IPS-20b (cell line): ENCODE results near the gene FAM13C.

Experiments used
- H3K27ac ChIP-seq: one replicate; pipeline ENCODE4 v1.5.1; 2013; ENCODE audit warnings: low read length
- H3K27me3 ChIP-seq: 2 replicates; pipeline ENCODE4 v1.6.1; 2013; ENCODE audit warnings: mild to moderate bottlenecking, low read length, inconsistent platforms; ENCODE audit not compliant: insufficient read depth
- H3K36me3 ChIP-seq: 2 replicates; pipeline ENCODE4 v1.6.1; 2013; ENCODE audit warnings: low read depth, mild to moderate bottlenecking, inconsistent platforms, low read length, moderate library complexity; ENCODE audit not compliant: insufficient read depth
- H3K4me1 ChIP-seq: 2 replicates; pipeline ENCODE4 v1.6.1; 2013; ENCODE audit warnings: mild to moderate bottlenecking, control low read depth, inconsistent platforms, low read length, moderate library complexity; ENCODE audit not compliant: insufficient read depth
- H3K4me3 ChIP-seq: 2 replicates; pipeline ENCODE4 v1.5.1; 2013; ENCODE audit warnings: mild to moderate bottlenecking, low read length, inconsistent platforms
- H3K9ac ChIP-seq: 2 replicates; pipeline ENCODE4 v1.6.1; 2013; ENCODE audit warnings: low read depth, mild to moderate bottlenecking, inconsistent platforms, low read length, moderate library complexity
- H3K9me3 ChIP-seq: 2 replicates; pipeline ENCODE4 v1.6.1; 2013; ENCODE audit warnings: mild to moderate bottlenecking, low read depth, low read length, inconsistent platforms; ENCODE audit not compliant: insufficient read depth

Gene FAM13C

DNA sequence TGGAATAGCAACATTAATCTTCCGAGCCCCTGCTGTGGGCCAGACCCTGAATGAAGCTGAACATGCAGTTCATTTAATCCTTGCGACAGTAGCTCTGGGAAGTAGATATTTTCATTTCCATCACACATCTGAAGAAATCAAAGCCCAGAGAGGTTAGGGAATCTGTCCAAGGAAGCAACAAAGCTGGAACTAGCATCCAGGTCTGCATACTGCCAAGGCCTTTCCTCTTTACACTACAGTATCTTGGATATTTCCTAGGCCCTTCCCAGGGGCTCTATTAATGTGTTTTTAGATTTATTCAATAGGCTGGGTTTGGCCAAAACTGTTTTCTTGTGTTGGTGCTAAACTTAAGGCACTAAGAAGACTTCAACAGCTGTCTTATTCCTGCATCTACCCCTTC, 48.1 kb downstream of the FAM13C start:
- Histone ChIP-seq H3K4me3 (no peak overlapping the region), H3K27ac (no peak overlapping the region), H3K27me3 (no peaks in the 10 kb centered on the region), H3K36me3 (no peaks in the 10 kb centered on the region), H3K9ac (no peak overlapping the region), H3K4me1 (no peaks in the 10 kb centered on the region), H3K9me3 (no peaks in the 10 kb centered on the region)

DNA sequence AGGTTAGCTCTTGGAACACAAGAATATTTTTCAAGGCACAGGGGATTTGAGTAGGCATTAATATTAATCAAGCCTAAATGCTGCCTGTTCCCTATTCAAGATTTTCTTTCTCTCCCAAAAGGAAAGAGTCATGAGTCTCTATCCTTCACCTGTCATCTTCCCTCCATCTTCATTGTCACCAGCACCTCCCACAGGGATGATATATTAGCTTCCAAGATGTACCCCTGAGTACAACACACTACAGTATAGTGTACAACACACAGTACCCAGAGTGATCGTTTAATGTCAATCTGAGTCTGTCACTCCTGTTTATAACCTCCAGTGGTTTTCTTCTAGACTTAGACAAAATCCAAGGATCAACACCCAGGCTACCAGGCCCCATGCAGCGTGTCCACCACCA, 50.1 kb downstream of the FAM13C start:
- H3K9ac ChIP-seq, result no peak overlapping the region

DNA sequence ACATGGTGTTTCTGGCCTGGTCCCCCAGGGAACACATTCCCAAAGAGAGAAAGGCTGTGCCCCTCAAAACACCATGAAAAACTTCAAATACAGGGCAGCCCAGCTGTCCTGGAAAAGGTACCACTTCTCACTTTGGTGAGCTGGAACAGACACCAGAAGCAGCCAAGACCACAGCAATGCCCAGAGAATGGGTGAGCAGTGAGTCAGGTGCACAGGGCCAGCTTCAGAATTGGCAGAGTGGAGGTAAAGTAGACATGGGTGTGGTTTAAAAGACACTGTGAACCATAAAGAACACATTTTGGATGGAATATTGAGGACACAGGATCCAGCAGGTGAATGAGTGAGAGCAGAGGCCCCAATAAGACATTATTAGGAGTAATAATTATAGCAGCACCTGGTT, 51.3 kb downstream of the FAM13C start:
- Histone ChIP-seq H3K9ac (no peak overlapping the region), H3K9me3 (no peaks in the 10 kb centered on the region), H3K27me3 (no peaks in the 10 kb centered on the region)

More for the DNA sequence above, 50.1 kb downstream of the FAM13C start:
- Histone ChIP-seq H3K27ac (no peak overlapping the region), H3K27me3 (no peaks in the 10 kb centered on the region), H3K4me3 (no peak overlapping the region), H3K9me3 (no peaks in the 10 kb centered on the region), H3K4me1 (no peaks in the 10 kb centered on the region), H3K36me3 (no peaks in the 10 kb centered on the region)

DNA sequence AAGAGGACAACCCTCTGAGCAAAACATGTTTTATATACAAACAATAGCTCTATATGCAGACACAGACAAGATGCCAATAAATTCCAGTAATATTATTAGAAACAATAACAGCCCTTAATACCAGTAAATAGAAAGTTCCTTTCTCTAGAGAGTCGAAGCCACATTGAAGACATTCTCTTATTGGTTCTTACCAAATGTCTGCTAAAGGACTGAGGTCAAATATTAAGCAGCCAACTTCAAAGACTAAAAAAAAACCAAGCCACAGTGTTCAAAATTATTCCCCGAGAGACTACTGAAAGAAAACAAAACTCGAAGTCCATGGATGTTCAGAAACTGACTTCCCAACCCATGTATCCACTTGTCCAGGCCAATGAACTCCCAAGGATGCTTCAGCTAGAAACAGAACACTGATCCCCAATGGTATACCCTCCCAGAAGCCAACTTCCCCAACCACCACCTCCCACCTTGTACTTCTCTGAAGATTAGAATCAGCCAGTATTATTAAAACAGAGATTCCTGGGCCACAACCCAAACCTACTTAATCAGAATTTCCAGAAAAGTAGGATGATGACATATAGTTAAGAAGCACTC, 51.9 kb downstream of the FAM13C start:
- no peak overlapping the region for H3K4me3 ChIP-seq
- no peaks in the 10 kb centered on the region for H3K36me3 ChIP-seq
- no peaks in the 10 kb centered on the region for H3K4me1 ChIP-seq
- no peaks in the 10 kb centered on the region for H3K9me3 ChIP-seq
- no peaks in the 10 kb centered on the region for H3K27me3 ChIP-seq
- H3K9ac ChIP-seq, result no peak overlapping the region
- H3K27ac ChIP-seq, result no peak overlapping the region

More for the DNA sequence above, 51.3 kb downstream of the FAM13C start:
- H3K4me3 ChIP-seq, result no peak overlapping the region
- no peaks in the 10 kb centered on the region for H3K4me1 ChIP-seq
- H3K27ac ChIP-seq, result no peak overlapping the region
- no peaks in the 10 kb centered on the region for H3K36me3 ChIP-seq

DNA sequence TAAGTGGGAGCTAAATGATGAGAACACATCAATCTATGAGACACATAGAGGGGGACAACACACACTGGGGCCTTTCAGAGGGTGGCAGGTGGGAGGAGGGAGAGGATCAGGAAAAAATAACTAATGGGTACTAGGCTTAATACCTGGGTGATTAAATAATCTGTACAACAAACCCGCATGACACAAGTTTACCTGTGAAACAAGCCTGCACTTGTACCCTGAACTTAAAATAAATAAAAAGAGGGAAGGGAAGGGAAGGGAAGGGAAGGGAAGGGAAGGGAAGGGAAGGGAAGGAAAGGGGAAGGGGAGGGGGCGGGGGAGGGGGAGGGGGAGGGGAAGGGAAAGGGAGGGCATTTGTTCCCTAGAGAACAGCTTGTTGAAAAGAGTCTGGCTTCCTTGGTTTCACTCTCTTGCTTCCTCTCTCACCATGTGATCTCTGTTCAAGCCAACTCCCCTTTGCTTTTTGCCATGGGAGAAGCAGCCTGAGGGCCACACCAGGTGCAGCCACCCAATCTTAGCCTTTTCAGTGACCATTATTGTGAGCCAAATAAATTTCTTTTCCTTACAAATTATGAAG, 57.7 kb downstream of the FAM13C start:
- H3K27ac ChIP-seq, result no peak overlapping the region
- H3K9me3 ChIP-seq, result no peaks in the 10 kb centered on the region
- H3K4me3 ChIP-seq, result no peak overlapping the region
- H3K27me3 ChIP-seq, result no peaks in the 10 kb centered on the region
- H3K36me3 ChIP-seq, result no peaks in the 10 kb centered on the region
- no peaks in the 10 kb centered on the region for H3K4me1 ChIP-seq
- H3K9ac ChIP-seq, result no peak overlapping the region

DNA sequence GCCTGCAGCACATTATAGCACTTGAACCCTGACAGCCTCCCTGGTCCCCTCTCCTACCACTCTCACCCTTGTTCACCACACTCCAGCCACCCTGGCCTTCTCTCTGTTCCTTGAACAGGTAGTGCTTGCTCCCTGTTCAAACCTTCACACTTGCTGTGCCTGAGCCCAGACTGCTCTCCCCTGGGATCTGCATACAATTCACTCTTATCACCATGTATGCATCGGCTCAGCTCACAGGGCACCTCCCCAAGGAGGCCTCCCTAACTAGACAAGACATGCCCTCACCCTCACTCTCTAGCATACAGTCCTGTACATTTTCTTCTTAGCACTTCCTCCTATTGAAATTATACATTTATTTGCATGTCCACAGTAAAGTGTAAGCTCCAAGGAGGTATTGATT, 59.3 kb downstream of the FAM13C start:
- Histone ChIP-seq H3K9me3 (no peaks in the 10 kb centered on the region), H3K9ac (no peak overlapping the region), H3K4me3 (no peak overlapping the region), H3K27me3 (no peaks in the 10 kb centered on the region), H3K36me3 (no peaks in the 10 kb centered on the region), H3K4me1 (no peaks in the 10 kb centered on the region), H3K27ac (no peak overlapping the region)

DNA sequence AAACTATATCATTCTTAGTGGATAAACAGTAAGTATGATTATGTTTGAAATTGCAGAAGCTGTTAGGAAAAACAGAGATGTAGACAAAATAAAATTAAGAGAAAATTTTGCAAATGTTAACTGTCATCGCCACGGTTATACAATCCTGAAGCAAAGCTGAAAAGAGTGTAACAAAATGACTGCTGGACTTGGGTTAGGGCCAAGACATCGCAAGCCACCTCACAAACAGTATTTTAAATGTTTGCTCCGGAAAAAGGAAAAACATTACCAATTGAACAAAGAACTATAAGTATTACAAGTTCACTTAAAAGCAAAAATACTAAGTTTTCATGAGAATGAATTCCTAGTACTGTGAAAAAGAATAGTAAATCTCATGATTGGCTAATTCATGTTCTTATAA, 60.0 kb downstream of the FAM13C start:
- no peaks in the 10 kb centered on the region for H3K4me1 ChIP-seq
- no peaks in the 10 kb centered on the region for H3K9me3 ChIP-seq
- no peak overlapping the region for H3K9ac ChIP-seq
- no peaks in the 10 kb centered on the region for H3K27me3 ChIP-seq
- H3K4me3 ChIP-seq, result no peak overlapping the region
- H3K36me3 ChIP-seq, result no peaks in the 10 kb centered on the region
- no peak overlapping the region for H3K27ac ChIP-seq

DNA sequence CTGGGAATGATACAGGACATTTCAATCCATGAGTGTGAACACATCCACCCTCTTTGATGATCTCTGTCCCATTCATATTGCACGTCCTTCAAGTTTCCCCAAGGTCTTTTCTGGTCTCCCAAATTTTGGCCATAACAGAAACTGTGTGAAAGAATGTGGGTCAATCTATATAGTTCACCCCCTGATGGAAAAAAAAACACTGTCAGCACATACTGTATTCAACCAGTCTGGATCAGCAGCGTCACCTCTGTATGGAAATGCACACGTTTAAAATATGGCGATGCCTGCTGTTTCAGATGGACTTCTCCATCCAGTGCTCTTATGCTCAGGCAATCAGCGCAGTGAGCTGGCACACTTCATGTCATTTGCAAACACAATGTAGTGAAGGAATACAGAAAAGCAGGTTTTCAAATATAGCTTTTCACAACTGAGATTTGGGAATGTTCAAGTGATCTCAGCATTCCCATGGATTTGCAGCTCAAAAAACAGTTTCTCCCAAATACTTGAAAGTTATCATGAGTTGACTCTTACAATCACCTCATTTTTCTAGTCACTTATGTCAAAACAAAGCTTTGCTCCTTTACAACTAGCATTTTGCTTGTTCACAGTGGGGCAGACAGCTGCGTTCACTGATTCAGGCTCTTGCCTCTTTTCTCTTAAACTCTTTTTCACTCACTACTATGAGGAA, 61.1 kb downstream of the FAM13C start:
- H3K27ac ChIP-seq, result no peak overlapping the region
- no peak overlapping the region for H3K4me3 ChIP-seq
- H3K9ac ChIP-seq, result no peak overlapping the region
- no peaks in the 10 kb centered on the region for H3K36me3 ChIP-seq
- H3K9me3 ChIP-seq, result no peaks in the 10 kb centered on the region
- H3K4me1 ChIP-seq, result no peaks in the 10 kb centered on the region
- H3K27me3 ChIP-seq, result no peaks in the 10 kb centered on the region

DNA sequence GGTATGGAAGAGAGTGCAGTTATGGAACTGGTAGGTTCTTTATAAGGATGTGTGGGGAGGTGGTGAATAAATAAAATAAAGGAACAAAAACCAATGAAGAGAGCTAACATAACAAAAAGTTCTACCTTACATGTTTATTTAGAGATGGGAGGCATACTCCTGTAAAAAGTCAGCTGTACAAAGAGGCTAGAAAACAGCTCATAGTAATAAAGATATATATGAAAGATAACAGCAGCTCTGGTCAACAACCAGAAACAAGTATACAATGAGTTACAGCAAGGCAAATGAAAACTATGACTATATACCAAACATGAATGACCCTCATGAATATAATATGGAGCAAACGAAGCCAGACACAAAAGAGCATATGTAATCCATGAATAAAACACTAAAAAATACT, 62.0 kb downstream of the FAM13C start:
- no peaks in the 10 kb centered on the region for H3K27me3 ChIP-seq
- no peaks in the 10 kb centered on the region for H3K36me3 ChIP-seq
- no peaks in the 10 kb centered on the region for H3K9me3 ChIP-seq
- H3K9ac ChIP-seq, result no peak overlapping the region
- H3K27ac ChIP-seq, result no peak overlapping the region
- H3K4me1 ChIP-seq, result no peaks in the 10 kb centered on the region; the same call in 1 of the 2 replicates
- no peak overlapping the region for H3K4me3 ChIP-seq

DNA sequence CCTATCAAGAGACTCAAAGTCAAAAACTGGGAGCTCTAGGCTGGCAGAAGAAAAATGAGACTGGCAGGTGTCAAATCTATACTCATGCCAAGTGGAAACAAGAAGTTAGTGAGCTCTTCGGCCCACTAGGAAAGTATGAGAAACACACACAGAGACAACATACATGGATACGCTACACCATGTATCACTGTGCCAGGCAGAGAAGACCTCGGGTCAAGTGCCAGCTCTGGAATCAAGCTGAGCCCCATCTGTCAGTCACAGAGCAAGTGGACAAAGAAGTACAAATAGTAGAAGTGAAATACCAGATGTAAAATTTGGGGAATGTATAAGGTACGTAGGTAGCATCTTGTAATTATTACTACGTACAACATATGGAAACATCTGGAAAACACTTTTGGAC, 62.4 kb downstream of the FAM13C start:
- H3K9me3 ChIP-seq, result no peaks in the 10 kb centered on the region
- no peaks in the 10 kb centered on the region for H3K36me3 ChIP-seq
- no peaks in the 10 kb centered on the region; the same call in 1 of the 2 replicates for H3K4me1 ChIP-seq
- H3K27ac ChIP-seq, result no peak overlapping the region
- no peaks in the 10 kb centered on the region for H3K27me3 ChIP-seq
- H3K4me3 ChIP-seq, result no peak overlapping the region
- H3K9ac ChIP-seq, result no peak overlapping the region

DNA sequence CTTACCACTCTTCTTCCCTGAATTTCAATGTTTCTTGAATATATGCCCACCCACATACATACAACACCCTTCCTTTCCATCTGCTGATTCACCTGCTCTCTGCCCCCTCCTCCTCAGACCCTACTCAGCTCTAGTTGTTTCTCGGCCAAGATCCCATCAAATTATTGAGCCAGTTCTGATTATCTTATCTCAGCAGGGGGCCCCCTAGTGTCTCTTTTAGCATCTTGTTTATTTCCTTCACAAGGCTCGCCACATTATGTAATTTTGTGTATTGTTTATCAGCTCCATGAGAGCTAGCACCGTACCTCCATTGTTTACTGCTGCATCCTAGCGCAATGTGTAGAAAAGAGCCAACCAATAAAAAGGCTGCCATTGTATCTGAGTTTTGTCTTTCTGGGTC, 71.9 kb downstream of the FAM13C start:
- Histone ChIP-seq H3K9me3 (no peaks in the 10 kb centered on the region), H3K9ac (no peak overlapping the region), H3K4me3 (no peak overlapping the region), H3K4me1 (no peaks in the 10 kb centered on the region; the same call in 1 of the 2 replicates), H3K36me3 (no peaks in the 10 kb centered on the region), H3K27ac (no peak overlapping the region), H3K27me3 (no peaks in the 10 kb centered on the region)

DNA sequence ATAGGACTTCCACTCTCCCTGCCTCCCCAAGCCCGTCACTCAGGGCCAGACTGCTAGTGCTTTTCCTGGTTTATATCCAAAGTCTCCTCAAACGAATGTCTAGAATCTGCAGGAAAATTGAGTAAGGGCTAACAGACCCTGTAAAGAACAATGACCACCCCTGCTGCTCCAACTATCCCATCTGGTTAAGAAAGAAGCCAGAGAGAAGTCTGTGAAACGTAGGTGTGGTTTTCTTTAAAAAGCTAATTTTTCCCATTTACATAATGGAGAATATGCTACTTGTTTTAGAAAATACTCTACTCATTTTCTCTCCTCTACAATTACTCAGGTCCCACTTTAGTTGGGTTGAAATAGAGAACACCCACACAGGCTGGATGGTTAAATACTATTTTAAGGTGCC, 72.5 kb downstream of the FAM13C start:
- Histone ChIP-seq H3K36me3 (no peaks in the 10 kb centered on the region), H3K27me3 (no peaks in the 10 kb centered on the region), H3K27ac (no peak overlapping the region), H3K4me1 (no peaks in the 10 kb centered on the region), H3K4me3 (no peak overlapping the region), H3K9me3 (no peaks in the 10 kb centered on the region), H3K9ac (no peak overlapping the region)
